OCI-LY7 (cell line): ENCODE data around the gene OTUD3. TPM values are rescaled to one million over a fixed set of nuclear protein-coding genes. Genes with fewer than 3 reads are reported as not detected.

Experiments used
- BruUV-seq: library from RNA; stranded (reverse); fragments of 400-500 nt; replicated peaks from 2 replicates; lab custom pipeline; 2021; lab: Mats Ljungman, UMichigan
- CTCF ChIA-PET: fragments of 300-600 bp; sonication (Branson Sonifier 250); formaldehyde crosslinking; loops from one replicate; lab custom pipeline; 2022; ENCODE audit warnings: antibody characterized with exemption; ENCODE audit not compliant: unreplicated experiment; lab: Charles Lee
- POLR2A ChIA-PET: fragments of 300-600 bp; sonication (Branson Sonifier 250); formaldehyde crosslinking; loops from one replicate; lab custom pipeline; 2022; ENCODE audit warnings: antibody characterized with exemption; lab: Charles Lee
- DNase-seq: peaks from one replicate; pipeline ENCODE4 v3.0.0-alpha.2; 2015; ENCODE audit warnings: low spot score
- H2AFZ ChIP-seq: fragments of 200-600 bp; sonication (generic), shearing (Covaris generic); 2 replicates; pipeline ENCODE4 v1.6.1; 2014; ENCODE audit warnings: mild to moderate bottlenecking, antibody characterized with exemption, low read length, moderate library complexity
- H3K27ac ChIP-seq: fragments of 200-600 bp; sonication (generic); 2 replicates; pipeline ENCODE4 v1.5.1; 2014; ENCODE audit warnings: mixed run types, low read depth, mild to moderate bottlenecking, moderate library complexity, low read length, inconsistent platforms; ENCODE audit not compliant: poor library complexity, severe bottlenecking
- H3K36me3 ChIP-seq: fragments of 200-600 bp; sonication (generic); 2 replicates; pipeline ENCODE4 v1.6.1; 2014; ENCODE audit warnings: mild to moderate bottlenecking, antibody characterized with exemption, low read length, moderate library complexity, mixed read lengths; ENCODE audit not compliant: insufficient read depth
- H3K4me1 ChIP-seq: fragments of 200-600 bp; sonication (generic); 2 replicates; pipeline ENCODE4 v1.5.1; 2014; ENCODE audit warnings: mild to moderate bottlenecking, low read length; ENCODE audit not compliant: insufficient read depth, poor library complexity, severe bottlenecking
- H3K4me2 ChIP-seq: fragments of 200-600 bp; sonication (generic); 2 replicates; pipeline ENCODE4 v1.6.1; 2014; ENCODE audit warnings: mild to moderate bottlenecking, low read length
- H3K4me3 ChIP-seq: fragments of 200-600 bp; sonication (generic); 2 replicates; pipeline ENCODE4 v1.5.1; 2014; ENCODE audit warnings: mild to moderate bottlenecking, low read depth, low read length; ENCODE audit not compliant: poor library complexity, severe bottlenecking
- H3K79me2 ChIP-seq: fragments of 200-600 bp; sonication (generic); 2 replicates; pipeline ENCODE4 v1.6.1; 2016; ENCODE audit warnings: low read depth, mild to moderate bottlenecking, low read length, moderate library complexity, mixed read lengths; ENCODE audit not compliant: insufficient read depth
- H3K9me2 ChIP-seq: fragments of 200-600 bp; sonication (generic); 2 replicates; pipeline ENCODE4 v1.6.1; 2016; ENCODE audit warnings: mild to moderate bottlenecking, low read length, mixed read lengths; ENCODE audit not compliant: insufficient read depth
- H3K9me3 ChIP-seq: fragments of 200-600 bp; sonication (generic); 2 replicates; pipeline ENCODE4 v1.6.1; 2014; ENCODE audit warnings: mild to moderate bottlenecking, mixed run types, low read length, mixed read lengths
- H4K20me1 ChIP-seq: fragments of 200-600 bp; sonication (generic); 2 replicates; pipeline ENCODE4 v1.6.1; 2014; ENCODE audit warnings: mild to moderate bottlenecking, antibody characterized with exemption, low read length, moderate library complexity, mixed read lengths; ENCODE audit not compliant: insufficient read depth
- CTCF ChIP-seq: fragments of 200-600 bp; sonication (generic); conservative IDR thresholded peaks from 2 replicates; pipeline ENCODE4 v1.5.1; 2014; ENCODE audit warnings: mild to moderate bottlenecking, antibody characterized with exemption, low read length, moderate library complexity, mixed read lengths
- EZH2phosphoT487 ChIP-seq: fragments of 200-600 bp; sonication (generic); IDR thresholded peaks from 2 replicates; pipeline ENCODE4 v1.6.1; 2018; ENCODE audit warnings: low read depth, borderline replicate concordance, mild to moderate bottlenecking, mixed run types, antibody characterized with exemption, low read length, moderate library complexity, mixed read lengths
- intact Hi-C: fragments of 100-400 bp; cut with micrococcal nuclease; formaldehyde crosslinking; loops from one replicate; pipeline ENCODE4 v1.10.0; 2022; ENCODE audit not compliant: unreplicated experiment
- total RNA-seq, 2 experiments: library from RNA; depleted of rRNA in 1 of 2; stranded (reverse); fragments of >200 nt in 1 of 2; shearing (Covaris generic) in 1 of 2; gene quantifications; 2 replicates each; pipeline ENCODE4 v1.2.3, GENCODE V29; 2014 to 2022

OTUD3 gene
- total RNA-seq, 2 experiments from 2014 or later = 7.3 to 14.7 TPM

DNA sequence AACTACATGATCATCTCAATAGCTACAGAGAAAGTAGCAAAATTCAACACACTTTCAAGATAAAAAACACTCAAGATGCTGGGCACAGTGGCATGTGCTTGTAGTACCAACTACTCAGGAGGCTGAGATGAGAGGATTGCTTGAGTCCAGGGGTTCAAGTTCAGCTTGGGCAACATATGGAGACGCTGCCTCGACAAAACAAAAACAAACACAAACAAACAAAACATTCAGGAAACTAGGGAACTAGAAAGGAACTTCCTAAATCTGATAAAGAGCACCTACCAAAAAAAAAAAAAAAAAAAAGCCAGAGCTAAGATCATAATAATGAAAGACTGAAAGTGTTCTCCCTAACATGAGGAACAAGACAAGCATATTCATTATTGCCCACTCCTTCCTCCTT lies 44.3 kb upstream of the OTUD3 start:
- intact Hi-C loops = no loop called here
- CTCF ChIA-PET = no interaction called here
- H3K27ac ChIP-seq = no peak overlapping the region
- H3K9me3 ChIP-seq = no peaks in the 10 kb centered on the region
- H3K4me2 ChIP-seq = no peak overlapping the region
- H2AFZ ChIP-seq = no peak overlapping the region
- H3K79me2 ChIP-seq = no peaks in the 10 kb centered on the region
- no peak overlapping the region for H3K4me3 ChIP-seq
- no peaks in the 10 kb centered on the region for H4K20me1 ChIP-seq
- DNase-seq = no peak
- no peaks in the 10 kb centered on the region for H3K9me2 ChIP-seq
- POLR2A ChIA-PET = no interaction called here
- TF ChIP-seq CTCF (no peak), EZH2phosphoT487 (no peak)
- no peaks in the 10 kb centered on the region for H3K36me3 ChIP-seq
- no TSS peak for BruUV-seq
- H3K4me1 ChIP-seq = no peaks in the 10 kb centered on the region

- Histone ChIP-seq H3K9me3 (no peaks in the 10 kb centered on the region), H3K4me2 (no peak overlapping the region), H3K27ac (no peak overlapping the region), H2AFZ (no peak overlapping the region), H3K4me3 (no peak overlapping the region), H3K4me1 (no peaks in the 10 kb centered on the region), H3K36me3 (no peaks in the 10 kb centered on the region), H4K20me1 (no peaks in the 10 kb centered on the region), H3K79me2 (no peaks in the 10 kb centered on the region), H3K9me2 (no peaks in the 10 kb centered on the region)
- TF ChIP-seq CTCF = no peak
- TF ChIP-seq EZH2phosphoT487 = no peak
- ChIA-PET POLR2A (interaction anchor here (0.5 to 1.4 kb wide), 3 partner anchors 9 to 70 kb away, joined by 3 to 5 read pairs (median 4); no protein-coding TSS in a partner anchor), CTCF (no interaction called here)
- no peak for DNase-seq
- BruUV-seq = no TSS peak
- intact Hi-C loops = no loop called here
Measured at GRCh38 chr1:19840228-19840627, 42.0 kb upstream of the OTUD3 start.

- Histone ChIP-seq H3K27ac (no peak overlapping the region), H3K9me2 (no peaks in the 10 kb centered on the region), H3K4me2 (no peak overlapping the region), H3K4me1 (no peaks in the 10 kb centered on the region), H4K20me1 (no peaks in the 10 kb centered on the region), H3K9me3 (no peaks in the 10 kb centered on the region), H3K36me3 (no peaks in the 10 kb centered on the region), H3K4me3 (no peak overlapping the region), H3K79me2 (no peaks in the 10 kb centered on the region), H2AFZ (no peak overlapping the region)
- POLR2A ChIA-PET = no interaction called here
- no TSS peak for BruUV-seq
- intact Hi-C loops = no loop called here
- CTCF ChIA-PET = no interaction called here
- no peak for DNase-seq
- TF ChIP-seq CTCF (no peak), EZH2phosphoT487 (no peak)
Measured at GRCh38 chr1:19844731-19845495, 37.3 kb upstream of the OTUD3 start.
